NCI-H526 (cell line): ENCODE results near the gene LOC128125822.
"Not testable (repeated sequence)": the region's sequence is repeated elsewhere in the genome, so short reads cannot be mapped to it uniquely, and the experiment has no call there.

Experiments used
- DNase-seq, 2 experiments: peaks; one replicate each; lab custom pipeline; 2025; lab: John Stamatoyannopoulos, UW

Gene LOC128125822

GRCh38 chr6:63572044-63572746 is at the start of gene LOC128125822, which contains the start of gene PTP4A1:
Gene LOC128125822, plus strand, starts transcription at chr6:63572480.
Gene PTP4A1, plus strand, starts transcription at chr6:63572480. Its CDS starts 4,401 bp downstream, at chr6:63576881.
- DNase-seq, result peak; percentile 89 to 98

- not testable (repeated sequence) for DNase-seq
These were observed 49.4 kb upstream of the LOC128125822 start for GRCh38 chr6:63522911-63523287.

- DNase-seq, result no peak
These were observed 48.6 kb upstream of the LOC128125822 start for GRCh38 chr6:63523630-63524029.

- no peak for DNase-seq
These were observed 46.9 kb upstream of the LOC128125822 start for GRCh38 chr6:63525186-63525878.

GRCh38 chr6:63526931-63527330 is 45.3 kb upstream of the LOC128125822 start:
- DNase-seq, result no peak

- DNase-seq, result no peak
These were observed 44.4 kb upstream of the LOC128125822 start for GRCh38 chr6:63527658-63528514.

- no peak for DNase-seq
These were observed 42.8 kb upstream of the LOC128125822 start for GRCh38 chr6:63529498-63529897.

- DNase-seq, result no peak
These were observed 42.1 kb upstream of the LOC128125822 start for GRCh38 chr6:63530182-63530581.

- no peak for DNase-seq
These were observed 41.3 kb upstream of the LOC128125822 start for GRCh38 chr6:63530991-63531390.

GRCh38 chr6:63533026-63533425 is 39.3 kb upstream of the LOC128125822 start:
- no peak for DNase-seq

GRCh38 chr6:63533952-63534351 is 38.3 kb upstream of the LOC128125822 start:
- no peak for DNase-seq

- DNase-seq, result peak; percentile 64 to 78
These were observed 34.9 kb upstream of the LOC128125822 start for GRCh38 chr6:63537201-63537958.

- no peak for DNase-seq
These were observed 34.4 kb upstream of the LOC128125822 start for GRCh38 chr6:63537959-63538300.

GRCh38 chr6:63538550-63538949 is 33.7 kb upstream of the LOC128125822 start:
- DNase-seq, result no peak

GRCh38 chr6:63543001-63543400 is 29.3 kb upstream of the LOC128125822 start:
- no peak for DNase-seq

- no peak for DNase-seq
These were observed 28.3 kb upstream of the LOC128125822 start for GRCh38 chr6:63543982-63544381.

GRCh38 chr6:63546236-63546635 is 26.0 kb upstream of the LOC128125822 start:
- DNase-seq, result no peak

- no peak for DNase-seq
These were observed 25.6 kb upstream of the LOC128125822 start for GRCh38 chr6:63546697-63547096.

- no peak for DNase-seq
These were observed 23.2 kb upstream of the LOC128125822 start for GRCh38 chr6:63549076-63549475.

- DNase-seq, result no peak
These were observed 19.1 kb upstream of the LOC128125822 start for GRCh38 chr6:63553208-63553607.

- DNase-seq, result peak in 1 of 2 experiments; percentile 13
These were observed 18.4 kb upstream of the LOC128125822 start for GRCh38 chr6:63553900-63554299.

GRCh38 chr6:63554782-63555181 is 17.5 kb upstream of the LOC128125822 start:
- DNase-seq, result no peak
